HL-60 (cell line): Measurements from ENCODE around the gene EFL1.

Source experiments
- GABPA ChIP-seq: IDR thresholded peaks from 2 replicates; pipeline ENCODE4 v1.6.1; 2012; ENCODE audit warnings: low read depth
- POLR2AphosphoS5 ChIP-seq: IDR thresholded peaks from 2 replicates; pipeline ENCODE4 v1.6.1; 2012; ENCODE audit warnings: low read depth
- REST ChIP-seq: IDR thresholded peaks from 2 replicates; pipeline ENCODE4 v1.6.1; 2012; ENCODE audit warnings: low read depth; ENCODE audit not compliant: insufficient replicate concordance
- SPI1 ChIP-seq: IDR thresholded peaks from 2 replicates; pipeline ENCODE4 v1.6.1; 2012; ENCODE audit warnings: low read depth, mild to moderate bottlenecking, borderline replicate concordance
- TF ChIP-seq, protein P1 (sequence below): IDR thresholded peaks from one replicate; pipeline ENCODE4 v1.5.1; 2011; ENCODE audit warnings: low read length, control low read depth, inconsistent platforms; ENCODE audit not compliant: insufficient read depth

- TF ChIP-seq, protein P1, sequence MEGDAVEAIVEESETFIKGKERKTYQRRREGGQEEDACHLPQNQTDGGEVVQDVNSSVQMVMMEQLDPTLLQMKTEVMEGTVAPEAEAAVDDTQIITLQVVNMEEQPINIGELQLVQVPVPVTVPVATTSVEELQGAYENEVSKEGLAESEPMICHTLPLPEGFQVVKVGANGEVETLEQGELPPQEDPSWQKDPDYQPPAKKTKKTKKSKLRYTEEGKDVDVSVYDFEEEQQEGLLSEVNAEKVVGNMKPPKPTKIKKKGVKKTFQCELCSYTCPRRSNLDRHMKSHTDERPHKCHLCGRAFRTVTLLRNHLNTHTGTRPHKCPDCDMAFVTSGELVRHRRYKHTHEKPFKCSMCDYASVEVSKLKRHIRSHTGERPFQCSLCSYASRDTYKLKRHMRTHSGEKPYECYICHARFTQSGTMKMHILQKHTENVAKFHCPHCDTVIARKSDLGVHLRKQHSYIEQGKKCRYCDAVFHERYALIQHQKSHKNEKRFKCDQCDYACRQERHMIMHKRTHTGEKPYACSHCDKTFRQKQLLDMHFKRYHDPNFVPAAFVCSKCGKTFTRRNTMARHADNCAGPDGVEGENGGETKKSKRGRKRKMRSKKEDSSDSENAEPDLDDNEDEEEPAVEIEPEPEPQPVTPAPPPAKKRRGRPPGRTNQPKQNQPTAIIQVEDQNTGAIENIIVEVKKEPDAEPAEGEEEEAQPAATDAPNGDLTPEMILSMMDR: no peak
- TF ChIP-seq POLR2AphosphoS5 (no peak), GABPA (no peak), REST (no peak), SPI1 (no peak)
Observed at GRCh38 chr15:82168296-82168695, 94.2 kb downstream of the EFL1 start.
